GM12801 (cell line): ENCODE measurements around the gene METTL16.
A peak's percentile ranks its signal among the peaks of the same experiment; 100 is the strongest.

ENCODE experiments used
- CTCF ChIP-seq: IDR thresholded peaks from one replicate; pipeline ENCODE4 v1.5.1; 2011; ENCODE audit warnings: control low read depth; ENCODE audit not compliant: insufficient read length; ENCODE audit errors: extremely low read depth

The METTL16 gene

GRCh38 chr17:2420176-2420575 lies 91.5 kb downstream of the METTL16 start:
- TF ChIP-seq CTCF = no peak

- no peak for TF ChIP-seq CTCF
Measured at GRCh38 chr17:2419486-2419885, 92.2 kb downstream of the METTL16 start.

GRCh38 chr17:2418572-2418971 lies 93.1 kb downstream of the METTL16 start:
- no peak for TF ChIP-seq CTCF

GRCh38 chr17:2416010-2416734 lies 95.5 kb downstream of the METTL16 start:
- peak; percentile 44 for TF ChIP-seq CTCF

- no peak for TF ChIP-seq CTCF
Measured at GRCh38 chr17:2415081-2415480, 96.6 kb downstream of the METTL16 start.

GRCh38 chr17:2414446-2415064 lies 97.1 kb downstream of the METTL16 start:
- TF ChIP-seq CTCF = no peak

- TF ChIP-seq CTCF = no peak
Measured at GRCh38 chr17:2412561-2413021, 99.1 kb downstream of the METTL16 start.
